NCI-H1930 (cell line): Measurements from ENCODE around the gene GRIN2A.

Experiments
- DNase-seq, 2 experiments: peaks; one replicate each; lab custom pipeline; 2025; lab: John Stamatoyannopoulos, UW

The GRIN2A gene

GRCh38 chr16:10182222-10183053 lies at the start of gene GRIN2A:
TSS of gene GRIN2A (minus strand) at chr16:10182428. CDS start at chr16:10180411, 2,017 bp downstream.
- no peak for DNase-seq

GRCh38 chr16:10231563-10231962 lies 49.3 kb upstream of the GRIN2A start:
- DNase-seq, result no peak

- DNase-seq, result no peak
Observed at GRCh38 chr16:10228779-10229178, 46.6 kb upstream of the GRIN2A start.

- DNase-seq, result no peak
Observed at GRCh38 chr16:10226987-10227306, 44.7 kb upstream of the GRIN2A start.

- no peak for DNase-seq
Observed at GRCh38 chr16:10226141-10226986, 44.1 kb upstream of the GRIN2A start.

- no peak for DNase-seq
Observed at GRCh38 chr16:10225653-10226052, 43.4 kb upstream of the GRIN2A start.

- no peak for DNase-seq
Observed at GRCh38 chr16:10224850-10225249, 42.6 kb upstream of the GRIN2A start.

GRCh38 chr16:10220942-10221341 lies 38.7 kb upstream of the GRIN2A start:
- no peak for DNase-seq

- no peak for DNase-seq
Observed at GRCh38 chr16:10219742-10220141, 37.5 kb upstream of the GRIN2A start.

- no peak for DNase-seq
Observed at GRCh38 chr16:10218490-10219206, 36.4 kb upstream of the GRIN2A start.

GRCh38 chr16:10213748-10214147 lies 31.5 kb upstream of the GRIN2A start:
- DNase-seq, result no peak

GRCh38 chr16:10210944-10211343 lies 28.7 kb upstream of the GRIN2A start:
- DNase-seq, result no peak

GRCh38 chr16:10206865-10207264 lies 24.6 kb upstream of the GRIN2A start:
- DNase-seq, result no peak

- no peak for DNase-seq
Observed at GRCh38 chr16:10206215-10206614, 24.0 kb upstream of the GRIN2A start.

- no peak for DNase-seq
Observed at GRCh38 chr16:10205688-10206087, 23.5 kb upstream of the GRIN2A start.

GRCh38 chr16:10202649-10203048 lies 20.4 kb upstream of the GRIN2A start:
- DNase-seq, result no peak

- DNase-seq, result no peak
Observed at GRCh38 chr16:10200637-10201586, 18.7 kb upstream of the GRIN2A start.

GRCh38 chr16:10196999-10197398 lies 14.8 kb upstream of the GRIN2A start:
- DNase-seq, result no peak

GRCh38 chr16:10191096-10191495 lies 8.9 kb upstream of the GRIN2A start:
- DNase-seq, result no peak

GRCh38 chr16:10189861-10190390 lies 7.7 kb upstream of the GRIN2A start:
- DNase-seq, result no peak

- DNase-seq, result no peak
Observed at GRCh38 chr16:10188236-10188635, 6.0 kb upstream of the GRIN2A start.
